GM12864 (cell line): ENCODE data around the gene HSP90AB1.

Experiments
- DNase-seq: peaks from one replicate; pipeline ENCODE4 v3.0.0-alpha.2; 2011; ENCODE audit warnings: low read depth
- H3K4me3 ChIP-seq: 2 replicates; pipeline ENCODE4 v1.5.1; 2011; ENCODE audit warnings: mild to moderate bottlenecking, low read depth, low read length, control low read depth
- TF ChIP-seq, protein P1 (sequence below): IDR thresholded peaks from 2 replicates; pipeline ENCODE4 v1.5.1; 2011; ENCODE audit warnings: low read depth, mild to moderate bottlenecking, moderate library complexity, low read length, control low read depth, inconsistent platforms; ENCODE audit errors: missing control alignments

The HSP90AB1 gene

GRCh38 chr6:44248579-44248978 is 1.7 kb downstream of the HSP90AB1 start:
- TF ChIP-seq, protein P1, sequence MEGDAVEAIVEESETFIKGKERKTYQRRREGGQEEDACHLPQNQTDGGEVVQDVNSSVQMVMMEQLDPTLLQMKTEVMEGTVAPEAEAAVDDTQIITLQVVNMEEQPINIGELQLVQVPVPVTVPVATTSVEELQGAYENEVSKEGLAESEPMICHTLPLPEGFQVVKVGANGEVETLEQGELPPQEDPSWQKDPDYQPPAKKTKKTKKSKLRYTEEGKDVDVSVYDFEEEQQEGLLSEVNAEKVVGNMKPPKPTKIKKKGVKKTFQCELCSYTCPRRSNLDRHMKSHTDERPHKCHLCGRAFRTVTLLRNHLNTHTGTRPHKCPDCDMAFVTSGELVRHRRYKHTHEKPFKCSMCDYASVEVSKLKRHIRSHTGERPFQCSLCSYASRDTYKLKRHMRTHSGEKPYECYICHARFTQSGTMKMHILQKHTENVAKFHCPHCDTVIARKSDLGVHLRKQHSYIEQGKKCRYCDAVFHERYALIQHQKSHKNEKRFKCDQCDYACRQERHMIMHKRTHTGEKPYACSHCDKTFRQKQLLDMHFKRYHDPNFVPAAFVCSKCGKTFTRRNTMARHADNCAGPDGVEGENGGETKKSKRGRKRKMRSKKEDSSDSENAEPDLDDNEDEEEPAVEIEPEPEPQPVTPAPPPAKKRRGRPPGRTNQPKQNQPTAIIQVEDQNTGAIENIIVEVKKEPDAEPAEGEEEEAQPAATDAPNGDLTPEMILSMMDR, result no peak
- DNase-seq, result no peak
- H3K4me3 ChIP-seq, result peak overlapping the region; percentile 92

DNA sequence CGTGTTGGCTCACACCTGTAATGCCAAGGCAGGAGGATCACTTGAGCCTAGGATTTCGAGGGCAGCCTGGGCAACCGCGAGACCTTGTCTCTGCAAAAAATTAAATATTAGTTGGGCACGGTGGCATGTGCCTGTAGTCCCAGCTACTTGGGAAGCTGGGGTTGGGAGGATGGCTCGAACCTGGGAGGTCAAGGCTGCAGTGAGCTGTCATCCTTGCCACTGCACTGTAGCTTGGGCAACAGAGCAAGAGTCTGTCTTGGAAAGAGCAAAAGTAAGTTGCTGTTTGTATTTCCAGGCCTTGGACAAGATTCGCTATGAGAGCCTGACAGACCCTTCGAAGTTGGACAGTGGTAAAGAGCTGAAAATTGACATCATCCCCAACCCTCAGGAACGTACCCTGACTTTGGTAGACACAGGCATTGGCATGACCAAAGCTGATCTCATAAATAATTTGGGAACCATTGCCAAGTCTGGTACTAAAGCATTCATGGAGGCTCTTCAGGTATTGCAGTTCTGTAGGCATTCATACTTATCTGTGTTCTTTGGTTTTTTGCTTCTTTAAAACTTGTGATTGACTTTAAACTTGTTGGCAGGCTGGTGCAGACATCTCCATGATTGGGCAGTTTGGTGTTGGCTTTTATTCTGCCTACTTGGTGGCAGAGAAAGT is 2.3 kb downstream of the HSP90AB1 start:
- no peak for DNase-seq
- peak overlapping the region; percentile 92 for H3K4me3 ChIP-seq
- TF ChIP-seq, protein P1, result no peak

DNA sequence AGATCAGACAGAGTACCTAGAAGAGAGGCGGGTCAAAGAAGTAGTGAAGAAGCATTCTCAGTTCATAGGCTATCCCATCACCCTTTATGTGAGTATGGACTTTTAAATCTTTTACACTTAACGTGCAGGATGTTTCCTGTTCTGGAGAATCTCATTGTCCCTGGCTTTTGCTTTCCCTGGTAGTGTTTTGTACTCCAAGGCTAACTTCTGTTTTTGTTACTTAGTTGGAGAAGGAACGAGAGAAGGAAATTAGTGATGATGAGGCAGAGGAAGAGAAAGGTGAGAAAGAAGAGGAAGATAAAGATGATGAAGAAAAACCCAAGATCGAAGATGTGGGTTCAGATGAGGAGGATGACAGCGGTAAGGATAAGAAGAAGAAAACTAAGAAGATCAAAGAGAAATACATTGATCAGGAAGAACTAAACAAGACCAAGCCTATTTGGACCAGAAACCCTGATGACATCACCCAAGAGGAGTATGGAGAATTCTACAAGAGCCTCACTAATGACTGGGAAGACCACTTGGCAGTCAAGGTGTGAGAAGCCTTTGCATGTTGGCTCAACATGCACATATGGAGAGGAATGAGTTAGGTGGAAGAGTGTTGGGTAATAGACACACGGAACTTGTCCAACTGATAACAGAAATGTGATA is 3.3 kb downstream of the HSP90AB1 start:
- TF ChIP-seq, protein P1, result no peak
- H3K4me3 ChIP-seq, result no peak overlapping the region; the same call in 1 of the 2 replicates
- DNase-seq, result no peak

DNA sequence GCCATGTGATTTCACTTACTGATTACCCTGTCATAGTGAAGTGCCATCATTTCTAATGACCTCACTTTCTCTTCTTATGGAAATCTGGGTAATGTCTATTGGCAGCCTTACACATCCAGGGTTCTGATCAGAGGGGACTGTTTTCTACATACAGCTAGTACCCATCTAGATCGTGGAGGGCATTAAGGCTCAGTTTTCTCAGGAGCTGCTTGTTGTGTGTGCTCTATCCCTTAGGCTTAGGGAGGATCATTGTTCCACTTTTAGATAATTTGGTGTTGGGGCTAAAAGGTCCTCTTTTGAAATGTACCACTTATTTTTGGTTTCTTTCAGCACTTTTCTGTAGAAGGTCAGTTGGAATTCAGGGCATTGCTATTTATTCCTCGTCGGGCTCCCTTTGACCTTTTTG is 3.8 kb downstream of the HSP90AB1 start:
- H3K4me3 ChIP-seq, result no peak overlapping the region
- TF ChIP-seq, protein P1, result no peak
- no peak for DNase-seq

DNA sequence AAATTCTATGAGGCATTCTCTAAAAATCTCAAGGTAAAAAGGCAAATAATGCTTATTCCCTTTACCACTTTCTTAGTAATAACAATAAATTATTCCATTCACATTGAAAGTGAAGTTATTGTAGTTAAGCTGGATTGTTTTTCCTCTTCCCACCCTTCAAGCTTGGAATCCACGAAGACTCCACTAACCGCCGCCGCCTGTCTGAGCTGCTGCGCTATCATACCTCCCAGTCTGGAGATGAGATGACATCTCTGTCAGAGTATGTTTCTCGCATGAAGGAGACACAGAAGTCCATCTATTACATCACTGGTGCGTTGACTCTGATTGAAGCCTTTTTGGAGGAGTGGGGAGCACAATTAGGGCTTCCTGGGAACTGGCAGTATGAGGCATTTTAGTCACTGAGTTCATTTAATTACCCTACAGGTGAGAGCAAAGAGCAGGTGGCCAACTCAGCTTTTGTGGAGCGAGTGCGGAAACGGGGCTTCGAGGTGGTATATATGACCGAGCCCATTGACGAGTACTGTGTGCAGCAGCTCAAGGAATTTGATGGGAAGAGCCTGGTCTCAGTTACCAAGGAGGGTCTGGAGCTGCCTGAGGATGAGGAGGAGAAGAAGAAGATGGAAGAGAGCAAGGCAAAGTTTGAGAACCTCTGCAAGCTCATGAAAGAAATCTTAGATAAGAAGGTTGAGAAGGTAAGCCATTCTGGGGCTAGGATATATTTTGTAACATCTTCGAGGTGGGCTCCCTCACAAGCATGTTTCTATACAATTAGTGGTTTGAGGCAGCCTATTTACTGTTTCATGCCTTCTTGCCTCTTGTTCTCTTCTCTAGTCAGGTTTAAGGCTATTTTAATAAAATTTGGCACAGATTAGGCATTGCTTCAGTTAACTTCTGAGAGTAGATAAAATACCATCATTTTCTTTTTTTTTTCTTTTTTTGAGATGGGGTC is 4.9 kb downstream of the HSP90AB1 start:
- no peak for DNase-seq
- no peak overlapping the region for H3K4me3 ChIP-seq
- TF ChIP-seq, protein P1, result no peak

GRCh38 chr6:44253307-44254101 is 6.6 kb downstream of the HSP90AB1 start:
- no peak overlapping the region for H3K4me3 ChIP-seq
- no peak for DNase-seq
- TF ChIP-seq, protein P1, result peak; percentile 66
